Middle frontal gyrus (tissue), 1 donor: ENCODE data around the gene APOL1.
"Not testable (repeated sequence)": the region's sequence is repeated elsewhere in the genome, so short reads cannot be mapped to it uniquely, and the experiment has no call there.

ENCODE experiments used
- DNase-seq: peaks from one replicate; pipeline ENCODE4 v3.0.0-alpha.2; 2015; ENCODE audit warnings: low spot score; ENCODE audit errors: extremely low spot score

Gene APOL1

GRCh38 chr22:36290391-36291075, 37.6 kb downstream of the APOL1 start:
- DNase-seq = not testable (repeated sequence)

GRCh38 chr22:36291831-36292740, 39.2 kb downstream of the APOL1 start:
- DNase-seq = no peak

DNA sequence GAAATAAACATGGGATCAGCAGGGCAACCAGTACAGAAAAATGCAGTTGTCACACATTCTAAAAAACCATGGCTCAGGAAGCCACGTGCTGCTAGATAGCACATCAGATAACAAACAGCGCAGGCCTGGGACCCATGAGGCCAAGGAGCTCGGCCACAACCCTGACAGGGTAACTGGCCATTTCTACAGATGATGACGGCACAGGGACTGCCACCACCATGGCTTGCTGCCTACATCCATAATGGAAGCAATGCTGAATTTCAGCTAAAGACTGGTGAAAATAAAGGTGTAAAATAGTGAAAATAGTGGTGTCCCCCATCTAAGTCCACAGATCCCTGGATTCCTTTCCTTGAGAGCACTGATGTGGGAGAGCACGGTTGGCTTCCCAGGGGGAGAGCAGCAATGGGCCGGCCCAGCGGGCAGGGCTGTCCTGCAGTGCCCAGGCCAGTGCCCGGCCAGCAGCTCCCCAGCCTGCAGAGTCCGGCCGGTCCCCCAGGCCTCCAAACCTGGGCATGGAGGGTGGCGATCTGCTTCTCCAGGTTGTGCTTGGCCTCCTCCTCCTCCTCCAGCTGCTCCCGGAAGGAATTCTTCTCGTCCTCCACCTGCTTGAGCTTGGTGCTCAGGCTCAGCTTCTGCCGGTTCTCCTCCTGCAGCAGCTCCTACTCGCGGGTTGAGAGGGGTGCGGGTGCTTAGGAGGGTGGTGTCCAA, 40.0 kb downstream of the APOL1 start:
- no peak for DNase-seq

GRCh38 chr22:36293606-36294292, 40.8 kb downstream of the APOL1 start:
- DNase-seq = no peak

GRCh38 chr22:36294293-36294620, 41.3 kb downstream of the APOL1 start:
- DNase-seq = no peak

- DNase-seq = no peak
These were observed 41.9 kb downstream of the APOL1 start for GRCh38 chr22:36294801-36295200.

- no peak for DNase-seq
These were observed 42.3 kb downstream of the APOL1 start for GRCh38 chr22:36295247-36295646.

DNA sequence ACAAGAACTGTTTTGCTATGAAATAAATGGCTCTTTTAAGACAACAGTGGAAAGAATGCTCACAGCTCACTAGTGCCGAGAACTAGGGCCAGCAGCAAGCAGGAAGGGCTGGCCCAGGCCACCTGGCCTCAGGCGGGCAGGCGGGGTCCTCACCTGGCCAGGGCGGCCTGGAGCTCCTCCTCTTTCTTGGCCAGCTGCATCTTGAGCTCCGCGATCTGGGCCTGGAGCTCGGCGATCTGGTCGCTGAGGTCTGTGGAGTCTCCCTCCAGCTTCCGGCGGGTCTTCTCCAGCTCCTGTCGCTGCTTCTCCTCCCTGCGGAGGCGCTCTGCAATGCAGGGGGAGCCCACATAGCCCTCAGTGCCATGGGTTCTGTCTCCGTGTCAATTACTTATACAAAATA, 43.8 kb downstream of the APOL1 start:
- DNase-seq = no peak

DNA sequence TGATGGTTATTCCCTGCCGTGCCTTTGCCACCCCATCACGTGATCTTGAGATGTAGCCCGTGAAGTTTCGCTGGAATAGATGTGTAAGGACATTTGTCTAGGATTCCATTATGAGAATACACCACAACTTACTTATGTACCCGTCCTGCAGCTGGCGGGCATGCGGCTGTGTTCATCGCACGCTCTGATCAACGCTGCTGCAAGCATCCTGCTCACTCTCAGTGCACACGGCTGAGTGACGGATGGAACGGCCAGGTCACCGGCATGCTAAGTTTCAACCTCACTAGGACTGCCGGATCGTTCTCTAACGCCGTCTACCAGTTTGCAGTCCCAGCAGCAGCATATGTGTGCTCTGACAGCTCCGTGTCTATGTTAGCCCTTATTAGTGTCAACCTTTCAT, 44.6 kb downstream of the APOL1 start:
- no peak for DNase-seq

- DNase-seq = no peak
These were observed 45.2 kb downstream of the APOL1 start for GRCh38 chr22:36298118-36298517.

DNA sequence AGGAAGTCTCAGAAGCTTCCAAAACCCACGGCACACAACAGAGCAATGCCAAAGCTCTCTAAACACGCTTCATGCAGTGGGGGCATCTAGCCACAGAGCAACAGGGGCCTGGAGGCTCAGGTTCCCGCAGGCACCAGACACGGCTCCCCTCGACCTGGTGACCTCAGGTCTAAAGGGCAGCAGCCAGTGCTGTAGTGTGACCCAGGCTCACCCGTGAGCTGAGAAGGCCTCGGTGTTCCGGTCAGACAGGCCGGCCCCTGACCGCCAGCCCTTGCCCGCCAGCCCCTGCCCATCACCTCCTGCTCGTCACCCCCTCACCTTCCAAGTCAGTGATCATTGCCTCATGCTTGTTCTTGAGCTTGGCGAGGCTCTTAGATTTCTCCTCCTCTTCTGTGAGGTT, 45.7 kb downstream of the APOL1 start:
- DNase-seq = no peak

DNA sequence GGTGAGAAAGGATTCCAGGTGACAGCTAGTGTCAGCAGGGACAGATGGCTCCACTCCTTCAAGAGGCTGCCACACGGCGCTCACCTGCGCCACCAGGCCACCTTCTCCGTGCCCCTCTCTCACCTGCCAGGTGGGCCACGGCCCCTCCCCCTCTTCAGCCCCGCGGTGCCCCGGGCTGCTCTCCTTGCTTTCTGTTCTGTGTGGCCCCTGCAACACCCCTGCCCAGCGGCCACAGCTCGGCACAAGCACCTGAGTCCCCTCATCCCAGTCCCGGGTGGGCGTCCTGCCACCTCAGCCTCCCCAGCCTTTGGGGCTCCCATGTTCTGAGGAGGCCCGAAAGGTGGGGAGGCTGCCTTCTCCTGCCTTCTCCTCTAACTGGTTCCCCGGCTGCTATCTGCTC, 46.4 kb downstream of the APOL1 start:
- no peak for DNase-seq

GRCh38 chr22:36299911-36300310, 47.0 kb downstream of the APOL1 start:
- no peak for DNase-seq

GRCh38 chr22:36300396-36301212, 47.7 kb downstream of the APOL1 start:
- no peak for DNase-seq

DNA sequence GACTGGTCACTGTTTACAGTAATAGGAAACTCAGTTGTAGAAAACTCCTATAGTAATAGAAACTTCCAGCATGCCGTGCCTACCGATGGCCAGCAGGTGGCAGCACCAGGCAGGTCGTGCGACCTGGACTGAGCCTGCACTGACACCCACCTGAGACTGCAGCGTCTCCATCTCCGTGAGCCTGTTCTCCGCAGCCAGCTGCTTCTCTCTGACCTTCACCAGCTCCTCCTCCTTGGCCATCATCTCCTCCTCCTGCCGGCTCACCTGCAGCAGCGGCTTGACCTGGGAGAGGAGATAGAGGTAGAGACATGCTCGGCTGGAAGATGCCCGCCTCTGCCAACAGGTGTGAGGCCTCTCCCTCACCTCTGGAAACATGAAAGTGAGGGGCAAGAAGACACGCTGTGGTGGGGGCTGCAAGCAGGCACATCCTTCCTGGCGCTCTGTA, 48.5 kb downstream of the APOL1 start:
- DNase-seq = peak; percentile 53

DNA sequence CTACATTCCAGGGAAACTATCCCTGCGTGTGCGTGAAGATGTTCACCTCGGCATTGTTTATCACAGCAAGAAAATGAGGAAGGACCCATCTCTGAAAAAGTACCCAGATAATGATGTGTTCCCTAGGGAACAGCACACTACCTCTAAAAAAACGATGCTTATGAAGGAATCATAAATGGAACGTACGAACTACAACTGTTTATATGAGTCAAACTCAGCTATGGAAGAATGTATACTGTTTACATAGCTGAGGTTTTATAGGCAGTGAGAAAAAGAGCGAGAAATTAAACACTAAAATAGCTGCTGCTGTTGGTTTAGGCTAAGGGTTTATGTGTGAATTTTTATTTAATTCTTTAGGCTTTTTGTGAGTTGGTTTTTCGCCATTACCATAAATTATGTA, 48.9 kb downstream of the APOL1 start:
- DNase-seq = no peak

DNA sequence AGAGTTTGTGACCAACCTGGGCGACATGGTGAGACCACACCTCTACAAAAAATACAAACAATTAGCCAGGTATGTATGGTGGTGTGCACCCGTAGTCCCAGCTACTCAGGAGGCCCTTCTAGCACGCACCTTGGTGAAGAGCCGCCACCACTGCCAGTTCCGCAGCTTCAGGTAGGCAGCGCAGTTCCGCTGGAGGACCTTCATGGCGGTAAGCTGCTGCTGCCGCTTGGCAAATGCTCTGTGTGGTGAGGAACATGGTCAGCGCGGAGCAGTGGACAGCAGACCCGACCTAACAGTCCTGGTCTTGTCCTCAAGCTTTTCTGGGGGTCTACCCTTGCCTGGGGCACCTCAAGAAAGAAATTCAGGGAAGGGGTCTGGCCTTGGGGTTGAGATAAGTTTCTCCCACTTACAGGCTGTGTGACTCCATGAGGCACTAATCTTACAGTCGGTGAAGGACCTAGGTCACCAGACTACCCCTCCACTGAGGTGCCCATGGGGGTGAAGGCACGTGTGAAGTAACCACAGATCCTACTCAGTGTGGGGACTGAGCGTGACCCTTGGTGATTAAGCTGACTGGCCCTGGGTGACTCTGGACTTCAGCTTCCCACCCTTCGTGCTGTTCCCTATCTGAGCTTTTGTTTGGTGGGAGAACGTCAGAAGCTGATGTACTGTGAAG, 49.6 kb downstream of the APOL1 start:
- DNase-seq = no peak

DNA sequence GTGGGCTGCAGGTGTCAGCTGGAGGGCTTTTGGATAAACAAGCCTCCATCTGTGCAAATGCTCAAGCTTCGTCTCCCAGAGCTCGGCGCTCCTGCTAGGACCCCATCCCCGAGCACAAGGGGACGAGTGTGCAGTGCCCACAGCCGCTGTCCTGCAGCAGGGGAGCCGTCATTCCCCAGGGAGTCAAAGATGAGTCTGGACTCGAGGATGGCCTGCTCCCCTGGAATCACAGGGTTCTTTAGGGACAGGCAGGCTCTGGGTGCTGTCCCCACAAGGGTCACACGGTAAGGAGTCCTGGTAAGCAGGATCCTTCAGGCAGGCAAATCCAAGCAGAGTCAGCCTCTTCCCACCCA, 50.2 kb downstream of the APOL1 start:
- no peak for DNase-seq

- DNase-seq = no peak
These were observed 50.9 kb downstream of the APOL1 start for GRCh38 chr22:36303874-36304273.

GRCh38 chr22:36304429-36304828, 51.5 kb downstream of the APOL1 start:
- DNase-seq = no peak
